Measurements from ENCODE around the gene SCAMP1.

GRCh38 chr5:78458843-78459242, 98.4 kb downstream of the SCAMP1 start:
- TF ChIP-seq CTCF (IDR thresholded peaks at IDR 0.05) = no peak
- TF ChIP-seq POLR2AphosphoS5 (IDR thresholded peaks at IDR 0.05) = no peak

Data from breast epithelium (tissue), 3 donors.